ENCODE results near the gene PCSK5. TPM values are rescaled to one million over a fixed set of nuclear protein-coding genes. Genes with fewer than 3 reads are reported as not detected.

The PCSK5 gene
- polyA plus RNA-seq, 3 donors, result 4.8 to 13.0 (median 7.1) TPM

GRCh38 chr9:76013809-76014208, 123.3 kb downstream of the PCSK5 start:
- H3K4me1 Mint-ChIP-seq, result peaks cover 18% of the 10 kb centered on the region
- intact Hi-C loops (cut with micrococcal nuclease), result no loop called here

GRCh38 chr9:76018235-76018634, 127.8 kb downstream of the PCSK5 start:
- H3K4me1 ChIP-seq (ENCODE audit: control insufficient read depth in 1 of 2, insufficient read depth in 2 of 2, low read length in 2 of 2), result peaks cover 0 to 5% of the 10 kb centered on the region in 2 donors

More at GRCh38 chr9:76013809-76014208, 123.3 kb downstream of the PCSK5 start:
- H4K20me1 ChIP-seq (ENCODE audit: insufficient read depth, low read length), result peaks cover 12% of the 10 kb centered on the region
- H3K36me3 ChIP-seq (replicated peaks in 1 of 2; ENCODE audit: control insufficient read depth in 1 of 2, insufficient read depth in 2 of 2, low read length in 2 of 2), result no peaks in the 10 kb centered on the region
- peaks cover under 1 to 5% of the 10 kb centered on the region in 2 donors for H3K4me1 ChIP-seq (ENCODE audit: control insufficient read depth in 1 of 2, insufficient read depth in 2 of 2, low read length in 2 of 2)
- H3K79me2 ChIP-seq (ENCODE audit: insufficient read depth, low read length), result no peaks in the 10 kb centered on the region
- Mint-ChIP-seq H3K27me3 (ENCODE audit: low read depth in 3 of 3) (no peaks in the 10 kb centered on the region), H3K4me3 (no peak overlapping the region), H3K27ac (peak overlapping the region in 1 of 7 donors; percentile 65), H3K9me3 (peaks cover 0 to 4% (median 0%) of the 10 kb centered on the region in 7 donors), H3K36me3 (peaks cover 5 to 10% of the 10 kb centered on the region in 2 donors)
- no peak overlapping the region for H3K4me3 ChIP-seq (replicated peaks in 1 of 3; ENCODE audit: low read depth in 2 of 3, low read length in 3 of 3)
- no peaks in the 10 kb centered on the region for H3K27me3 ChIP-seq (ENCODE audit: control insufficient read depth in 2 of 2, insufficient read depth in 2 of 2, low read length in 2 of 2)
- no peak overlapping the region for H2AFZ ChIP-seq (ENCODE audit: insufficient read depth, low read depth, low read length, poor library complexity, severe bottlenecking)
- H3K9ac ChIP-seq (ENCODE audit: insufficient read depth, low read length, poor library complexity, severe bottlenecking), result no peak overlapping the region
- H3K9me3 ChIP-seq (replicated peaks in 1 of 2; ENCODE audit: control insufficient read depth in 1 of 2, insufficient read depth in 1 of 2, low read length in 2 of 2), result no peaks in the 10 kb centered on the region
- no peak overlapping the region for H3K4me2 ChIP-seq (replicated peaks; ENCODE audit: extremely low read depth, low read length, poor library complexity, severe bottlenecking)
- no peak for DNase-seq
- TF ChIP-seq CTCF (IDR thresholded peaks at IDR 0.05), result no peak
- no peak overlapping the region for H3K27ac ChIP-seq (ENCODE audit: low read depth in 1 of 2, low read length in 2 of 2)
- no CpG with 5 or more reads among the region's 2 CpGs for WGBS (ENCODE audit: insufficient coverage)

More at GRCh38 chr9:76018235-76018634, 127.8 kb downstream of the PCSK5 start:
- no peak for DNase-seq
- Histone ChIP-seq H3K27ac (ENCODE audit: low read depth in 1 of 2, low read length in 2 of 2) (no peak overlapping the region), H3K36me3 (replicated peaks in 1 of 2; ENCODE audit: control insufficient read depth in 1 of 2, insufficient read depth in 2 of 2, low read length in 2 of 2) (no peaks in the 10 kb centered on the region), H3K9me3 (replicated peaks in 1 of 2; ENCODE audit: control insufficient read depth in 1 of 2, insufficient read depth in 1 of 2, low read length in 2 of 2) (no peaks in the 10 kb centered on the region), H3K4me3 (replicated peaks in 1 of 3; ENCODE audit: low read depth in 2 of 3, low read length in 3 of 3) (no peak overlapping the region), H4K20me1 (ENCODE audit: insufficient read depth, low read length) (peaks cover 22% of the 10 kb centered on the region), H2AFZ (ENCODE audit: insufficient read depth, low read depth, low read length, poor library complexity, severe bottlenecking) (no peak overlapping the region), H3K4me2 (replicated peaks; ENCODE audit: extremely low read depth, low read length, poor library complexity, severe bottlenecking) (no peak overlapping the region), H3K9ac (ENCODE audit: insufficient read depth, low read length, poor library complexity, severe bottlenecking) (no peak overlapping the region), H3K79me2 (ENCODE audit: insufficient read depth, low read length) (no peaks in the 10 kb centered on the region), H3K27me3 (ENCODE audit: control insufficient read depth in 2 of 2, insufficient read depth in 2 of 2, low read length in 2 of 2) (no peaks in the 10 kb centered on the region)
- Mint-ChIP-seq H3K27ac (no peak overlapping the region), H3K4me1 (peaks cover 26% of the 10 kb centered on the region), H3K27me3 (ENCODE audit: low read depth in 3 of 3) (no peaks in the 10 kb centered on the region), H3K4me3 (no peak overlapping the region), H3K36me3 (peaks cover 7 to 10% of the 10 kb centered on the region in 2 donors), H3K9me3 (peaks cover 0 to 4% (median 0%) of the 10 kb centered on the region in 7 donors)
- over 99% methylated on average over 9 of the region's 12 CpGs for WGBS (ENCODE audit: insufficient coverage)
- intact Hi-C loops (cut with micrococcal nuclease), result no loop called here
- no peak for TF ChIP-seq CTCF (IDR thresholded peaks at IDR 0.05)
